SIG-M5 (cell line): ENCODE data around the gene IGSF9.

ENCODE experiments used
- DNase-seq: peaks from one replicate; lab custom pipeline; 2025; lab: John Stamatoyannopoulos, UW

The IGSF9 gene

DNA sequence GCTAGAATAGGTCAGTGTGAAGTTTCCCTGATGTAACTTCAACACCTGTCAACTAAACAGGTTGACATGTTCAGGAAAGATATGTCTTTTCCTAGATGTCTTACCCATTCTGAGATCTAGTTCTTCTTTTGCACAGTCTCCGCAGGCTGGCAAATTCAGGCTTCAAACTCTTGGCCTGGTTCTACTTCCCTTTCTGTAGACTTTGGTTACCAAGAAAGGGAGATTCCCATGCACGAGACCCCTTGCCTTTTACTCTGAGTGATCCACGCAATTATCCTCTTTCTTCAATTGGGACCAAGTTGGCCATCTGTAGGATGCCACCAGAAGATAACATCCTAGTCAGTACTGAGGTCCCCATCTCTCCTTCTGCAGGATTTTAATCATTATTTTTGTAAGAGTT, 47.5 kb downstream of the IGSF9 start:
- DNase-seq = no peak

DNA sequence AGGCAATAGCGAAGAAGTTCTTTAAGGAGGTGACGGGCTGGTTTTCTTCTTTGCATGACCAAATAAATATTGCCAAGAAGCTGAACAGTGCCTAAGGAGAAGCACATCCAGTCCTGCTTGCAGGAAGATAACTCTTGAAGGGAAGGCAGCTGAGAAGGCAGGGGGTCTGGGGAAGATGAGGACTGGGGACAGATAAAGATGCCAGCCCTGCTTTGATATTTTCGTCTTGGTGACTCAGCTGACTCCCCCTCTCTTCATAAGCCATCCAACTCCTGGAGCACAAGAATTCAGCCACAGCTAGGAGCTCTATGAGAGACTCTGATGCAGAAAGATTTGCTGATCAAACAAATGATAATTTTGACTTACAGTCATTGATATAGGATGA, 48.9 kb downstream of the IGSF9 start:
- DNase-seq = no peak

DNA sequence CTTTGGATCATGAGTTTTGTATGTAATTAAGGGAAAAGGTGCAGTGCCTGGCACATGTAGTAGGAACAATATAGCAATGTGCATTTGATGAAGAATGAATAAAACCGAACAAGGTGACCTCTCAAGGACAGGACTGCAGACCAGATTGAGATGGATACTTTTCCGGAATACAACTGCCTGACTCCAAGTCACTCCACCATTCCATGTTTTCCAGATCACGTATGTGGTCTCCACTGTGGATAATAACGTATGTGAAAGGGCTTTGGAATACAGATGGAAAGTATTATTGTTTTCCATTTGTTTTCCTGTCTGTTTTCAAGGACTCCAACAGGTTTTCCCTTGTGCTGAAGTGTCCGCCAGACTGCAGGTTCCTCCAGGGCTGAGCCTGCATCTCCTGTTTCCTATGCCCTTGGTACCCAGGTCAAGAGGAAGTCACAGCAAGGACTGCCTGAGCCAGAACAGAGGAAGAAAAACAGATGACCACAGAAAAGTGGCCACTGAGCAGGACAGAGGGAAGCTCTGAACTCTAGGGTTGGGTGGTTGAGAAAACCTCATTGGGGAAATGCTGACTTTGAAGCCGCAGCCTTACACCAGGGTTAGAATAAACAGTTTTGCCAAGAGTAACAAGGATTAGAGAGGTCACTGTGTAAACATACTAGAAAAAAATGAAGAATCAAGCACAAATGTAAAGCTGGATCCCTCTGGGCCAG, 49.4 kb downstream of the IGSF9 start:
- no peak for DNase-seq

DNA sequence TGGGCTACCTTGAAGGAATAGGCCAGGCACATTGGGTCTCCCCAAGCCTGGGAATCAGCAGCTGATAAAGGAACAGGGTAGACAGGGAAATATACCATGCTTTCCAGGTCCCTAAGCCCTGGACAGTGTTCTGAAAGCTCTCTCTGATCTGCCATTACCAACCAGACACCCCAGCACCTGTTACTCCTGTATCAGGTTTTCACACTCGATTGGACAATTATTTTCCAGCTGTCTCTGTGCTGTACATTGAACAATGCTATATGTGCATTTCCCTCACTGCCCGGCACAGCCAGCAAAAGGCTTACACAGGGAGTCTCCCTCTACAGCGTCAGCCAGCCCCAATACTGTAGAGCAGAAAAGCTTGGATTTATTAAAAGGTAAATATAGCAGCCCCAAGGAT, 50.1 kb downstream of the IGSF9 start:
- DNase-seq = no peak

DNA sequence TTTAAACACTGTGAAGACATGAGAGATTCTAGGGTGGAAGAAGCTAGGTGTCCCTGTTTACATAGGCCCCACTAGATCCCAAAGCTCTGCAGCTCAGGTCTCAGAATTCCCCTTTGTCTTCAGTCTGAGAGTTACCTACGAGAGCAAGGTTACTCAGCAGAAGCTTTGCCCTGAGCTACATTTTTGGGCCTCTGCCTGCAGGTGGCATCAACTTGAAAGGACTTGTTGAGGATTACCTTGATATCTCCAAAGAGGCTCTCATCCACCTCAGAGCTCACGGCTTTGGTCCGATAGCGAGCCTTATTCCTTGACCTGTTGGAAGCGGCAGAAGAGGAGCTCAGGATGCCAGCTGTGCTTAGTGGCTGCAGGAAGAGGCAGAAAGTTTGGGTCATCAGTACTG, 52.5 kb downstream of the IGSF9 start:
- DNase-seq = no peak

DNA sequence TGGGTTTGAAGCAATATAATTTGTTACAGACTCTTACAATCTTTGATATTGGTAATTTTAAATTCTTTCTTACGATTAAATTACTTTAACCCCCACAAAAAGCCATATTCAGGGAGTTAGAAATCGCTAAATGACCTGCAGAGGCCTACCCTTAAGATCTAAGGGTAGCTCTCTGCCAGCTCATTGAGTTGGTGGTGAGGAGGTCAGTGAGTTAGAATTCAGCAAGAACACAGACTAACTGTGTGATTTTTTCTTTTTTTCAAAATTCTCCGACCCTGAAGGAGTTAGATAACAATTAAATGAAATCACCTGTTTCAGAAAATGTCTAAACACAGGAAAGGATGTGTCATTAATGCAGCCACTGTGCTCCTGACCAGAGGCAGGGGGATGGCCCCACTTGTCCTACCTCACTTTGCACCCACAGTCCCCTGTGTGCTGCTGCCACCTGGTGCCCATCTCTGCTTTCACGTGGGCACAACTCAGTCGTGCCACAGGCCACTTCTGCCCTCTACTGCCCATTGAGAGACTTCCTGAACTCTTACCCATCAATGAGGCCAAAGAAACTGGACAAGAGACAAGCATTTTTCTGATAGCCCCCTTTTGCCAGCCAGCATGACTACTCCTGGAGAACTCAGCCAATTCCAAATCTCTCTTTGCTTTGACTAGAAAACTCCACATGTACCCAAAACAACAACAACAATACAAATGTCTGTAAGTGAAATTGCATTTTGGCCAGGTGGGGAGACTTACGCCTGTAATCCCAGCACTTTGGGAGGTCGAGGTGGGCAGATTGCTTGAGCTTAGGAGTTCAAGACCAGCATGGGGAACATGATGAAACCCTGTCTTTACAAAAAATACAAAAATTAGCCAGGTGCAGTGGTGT, 53.9 kb downstream of the IGSF9 start:
- no peak for DNase-seq

DNA sequence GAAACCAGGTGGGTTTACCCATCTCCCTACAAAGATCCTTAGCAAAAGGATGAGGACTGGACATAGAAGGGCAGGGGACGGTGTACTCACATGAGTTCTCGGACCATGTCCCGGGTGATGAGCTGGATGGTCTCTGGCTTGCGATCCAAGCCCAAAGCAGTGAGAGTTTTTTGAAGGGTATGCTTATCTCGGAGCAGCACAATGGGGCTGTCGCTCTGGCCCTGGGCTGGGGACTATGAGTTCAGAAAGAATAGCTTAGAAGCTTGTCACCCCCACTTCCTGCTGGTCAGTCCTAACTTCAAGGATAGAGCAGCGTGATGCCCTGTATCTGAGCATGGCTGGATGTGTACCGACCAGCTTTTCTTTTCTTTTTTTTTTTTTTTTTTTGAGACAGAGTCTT, 55.0 kb downstream of the IGSF9 start:
- no peak for DNase-seq

DNA sequence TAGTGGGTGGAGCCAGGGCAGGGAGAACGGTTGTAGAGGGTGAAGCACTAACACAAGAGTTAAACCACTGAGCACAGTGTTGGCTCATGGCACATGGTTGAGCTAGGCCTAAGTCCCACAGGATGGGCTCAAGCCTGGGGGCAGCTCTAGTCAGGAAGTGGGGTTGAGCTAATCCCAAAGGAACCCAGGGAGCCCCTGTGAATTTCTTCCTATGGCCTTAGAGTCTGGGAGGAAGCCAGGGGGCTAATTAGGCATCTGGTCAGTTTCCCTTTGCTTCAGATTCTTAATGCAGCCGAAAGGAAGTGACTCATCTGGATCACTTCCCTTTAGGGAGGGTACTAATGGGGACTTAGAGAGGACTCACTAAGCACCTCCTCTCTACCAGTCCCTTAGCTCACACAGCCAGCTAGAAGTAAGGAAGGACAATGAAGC, 55.6 kb downstream of the IGSF9 start:
- peak; percentile 48 for DNase-seq

DNA sequence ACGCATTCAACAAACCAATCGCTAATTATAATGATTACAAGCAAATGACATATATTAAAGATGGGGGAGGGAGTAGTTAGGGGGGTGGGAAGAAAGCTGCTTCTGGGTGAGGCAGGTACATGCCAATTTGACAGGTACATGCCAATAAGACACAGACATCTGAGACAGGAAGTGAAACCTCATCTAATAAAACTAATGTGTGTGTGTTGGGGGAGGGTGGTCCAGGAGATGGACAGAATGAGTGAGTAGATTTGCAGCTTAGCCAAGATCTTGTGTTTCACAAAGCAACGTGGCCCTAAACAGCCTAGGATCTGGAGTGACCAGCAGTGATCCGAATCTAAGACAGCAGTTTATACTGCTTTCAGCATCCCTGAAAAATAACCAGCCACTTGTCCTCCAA, 56.2 kb downstream of the IGSF9 start:
- no peak for DNase-seq

DNA sequence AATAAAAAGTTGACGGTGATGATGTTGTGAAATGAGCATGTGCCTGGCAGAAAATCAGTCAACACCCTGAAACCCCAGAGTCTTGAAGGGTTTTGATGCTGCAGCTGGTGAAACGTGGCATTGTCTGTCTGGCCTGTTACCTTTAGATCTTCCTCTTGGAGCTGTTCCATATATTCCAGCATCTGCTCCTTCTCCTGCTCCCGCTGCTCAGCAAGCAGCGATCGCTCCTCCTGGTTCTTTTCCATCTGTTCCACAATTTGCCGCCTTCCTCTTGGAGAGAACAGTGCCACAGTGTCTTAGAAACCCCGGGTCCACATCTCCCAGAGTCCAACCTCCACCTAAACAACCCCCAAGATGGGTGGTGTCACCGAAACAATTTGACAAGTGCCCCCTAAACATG, 61.1 kb downstream of the IGSF9 start:
- no peak for DNase-seq

DNA sequence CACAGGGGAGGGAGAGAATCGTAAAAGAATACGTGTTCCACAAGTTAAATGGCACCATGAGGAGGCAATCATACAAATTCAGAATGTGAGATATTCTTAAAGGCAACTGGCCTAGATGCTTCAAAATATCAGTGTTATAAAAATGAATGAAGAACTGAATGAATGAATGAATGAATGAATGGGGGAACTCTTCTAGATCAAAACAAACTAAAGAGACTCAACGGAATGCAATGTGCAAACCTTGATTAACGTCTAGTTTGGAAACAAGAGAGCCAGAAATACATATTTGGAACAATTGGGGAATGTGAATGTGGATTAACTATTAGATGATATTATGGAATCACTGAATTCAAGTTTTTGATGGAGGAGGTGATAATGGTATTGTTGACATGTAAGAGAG, 62.3 kb downstream of the IGSF9 start:
- no peak for DNase-seq

DNA sequence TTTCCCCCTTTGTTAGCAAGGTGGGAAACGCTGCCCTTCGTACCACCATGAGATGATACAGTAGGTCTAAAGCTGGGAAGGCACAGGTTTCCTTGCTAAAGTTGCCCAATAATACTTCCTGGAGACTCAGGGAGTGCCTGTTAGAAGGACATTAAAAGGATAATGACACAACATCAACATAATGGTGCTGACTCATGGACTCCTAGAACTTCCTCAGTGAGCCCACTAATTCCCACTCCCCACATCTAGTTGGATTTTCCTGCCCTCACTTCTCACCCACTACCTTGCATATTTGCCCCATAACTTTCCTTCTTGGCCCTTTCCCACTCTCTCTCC, 62.9 kb downstream of the IGSF9 start:
- no peak for DNase-seq

DNA sequence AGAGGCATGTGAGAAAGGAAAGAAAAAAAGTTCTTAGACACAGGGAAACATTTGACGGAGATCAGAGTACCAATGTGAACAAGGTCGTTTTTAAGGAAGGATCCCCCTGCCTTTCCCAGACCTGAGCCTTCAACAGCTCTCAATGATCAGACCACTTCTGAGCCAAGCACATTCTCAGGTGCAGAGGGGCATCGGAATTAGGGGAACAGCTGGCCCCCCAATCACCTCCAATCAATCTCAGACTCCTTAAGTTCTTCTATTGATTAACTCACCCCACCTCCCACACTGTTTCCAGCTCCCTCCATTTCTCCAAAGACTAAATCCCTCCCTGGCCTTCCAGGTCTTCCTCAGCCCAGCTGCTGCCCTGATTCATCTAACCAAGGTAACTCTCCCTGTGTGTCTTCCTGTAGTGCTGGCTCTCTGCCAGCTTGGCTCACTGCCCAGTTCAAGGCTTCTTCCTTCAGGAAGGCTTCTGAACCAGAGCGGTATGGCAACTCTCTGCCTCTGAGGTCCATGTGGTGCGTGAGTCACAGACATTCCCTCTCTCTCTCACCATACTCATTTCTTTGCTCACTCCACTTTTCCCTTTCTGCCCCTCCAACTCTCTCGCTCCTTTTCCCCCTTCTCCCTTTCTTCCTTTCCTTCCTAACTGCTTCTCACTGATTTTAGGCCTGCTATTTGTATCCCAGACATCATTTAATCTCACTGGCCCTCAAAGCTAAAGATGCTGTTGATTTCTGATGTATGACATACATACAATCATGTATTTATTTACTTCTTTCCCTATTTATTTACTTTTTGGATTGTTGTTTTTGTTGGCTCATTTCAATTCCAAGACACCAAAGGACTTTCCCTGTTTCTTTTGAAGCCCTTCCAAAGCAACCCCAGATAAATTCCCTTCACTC, 63.5 kb downstream of the IGSF9 start:
- DNase-seq = no peak

DNA sequence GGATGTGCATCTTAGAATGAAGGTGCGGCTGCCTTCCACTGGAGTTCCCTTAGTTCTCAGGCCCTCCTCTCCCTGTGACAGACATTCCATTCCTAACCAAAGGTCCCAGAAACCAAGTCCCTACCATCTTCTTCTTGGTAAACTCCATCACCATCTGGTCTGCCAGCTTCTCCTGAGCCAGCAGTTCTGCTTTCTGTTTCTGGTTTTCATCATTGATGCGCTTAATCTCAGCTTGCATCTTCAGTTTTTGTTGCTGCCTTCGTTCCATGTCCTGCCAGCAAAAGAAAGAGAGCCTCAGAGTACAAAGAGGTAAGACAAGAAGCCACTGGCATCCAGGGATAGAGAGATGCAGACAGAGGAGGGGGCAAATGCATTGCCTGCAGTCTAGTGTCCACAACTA, 65.0 kb downstream of the IGSF9 start:
- DNase-seq = no peak

DNA sequence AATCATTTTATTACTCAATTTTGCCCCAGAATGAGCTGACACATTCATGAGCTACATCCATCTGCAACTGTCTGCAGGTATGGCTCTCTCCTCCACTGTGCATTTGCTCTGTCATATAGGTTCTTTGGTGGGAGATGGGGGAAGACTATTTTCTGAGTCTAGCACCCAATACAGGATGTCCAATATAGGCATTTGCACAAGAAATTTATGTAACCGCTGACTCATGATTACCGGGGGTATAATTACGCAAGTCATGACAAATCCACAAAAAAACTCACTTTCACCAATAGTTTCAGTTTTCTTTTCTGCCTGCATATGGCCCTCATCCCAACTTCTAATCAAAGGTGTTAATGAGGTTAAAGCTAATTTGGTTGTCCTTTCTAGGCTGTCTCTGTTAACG, 65.4 kb downstream of the IGSF9 start:
- peak; percentile 90 for DNase-seq

DNA sequence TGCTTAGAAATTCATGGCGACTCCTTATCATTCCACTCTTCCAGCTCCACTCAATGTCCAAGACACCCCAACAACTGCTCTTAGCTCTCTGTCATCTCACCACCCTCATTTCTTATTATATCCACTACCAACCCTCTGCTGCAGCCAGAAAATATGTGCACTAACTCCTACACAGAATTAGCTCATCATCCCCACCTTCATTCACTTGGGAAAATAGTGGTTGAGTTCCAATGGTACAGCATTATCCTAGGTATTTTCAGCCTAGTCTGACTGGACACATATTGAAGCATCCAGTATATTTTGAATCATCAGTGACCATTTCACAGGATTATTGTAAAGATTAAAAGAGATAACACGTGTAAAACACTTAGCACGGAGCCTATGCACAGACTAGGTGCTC, 66.3 kb downstream of the IGSF9 start:
- no peak for DNase-seq

DNA sequence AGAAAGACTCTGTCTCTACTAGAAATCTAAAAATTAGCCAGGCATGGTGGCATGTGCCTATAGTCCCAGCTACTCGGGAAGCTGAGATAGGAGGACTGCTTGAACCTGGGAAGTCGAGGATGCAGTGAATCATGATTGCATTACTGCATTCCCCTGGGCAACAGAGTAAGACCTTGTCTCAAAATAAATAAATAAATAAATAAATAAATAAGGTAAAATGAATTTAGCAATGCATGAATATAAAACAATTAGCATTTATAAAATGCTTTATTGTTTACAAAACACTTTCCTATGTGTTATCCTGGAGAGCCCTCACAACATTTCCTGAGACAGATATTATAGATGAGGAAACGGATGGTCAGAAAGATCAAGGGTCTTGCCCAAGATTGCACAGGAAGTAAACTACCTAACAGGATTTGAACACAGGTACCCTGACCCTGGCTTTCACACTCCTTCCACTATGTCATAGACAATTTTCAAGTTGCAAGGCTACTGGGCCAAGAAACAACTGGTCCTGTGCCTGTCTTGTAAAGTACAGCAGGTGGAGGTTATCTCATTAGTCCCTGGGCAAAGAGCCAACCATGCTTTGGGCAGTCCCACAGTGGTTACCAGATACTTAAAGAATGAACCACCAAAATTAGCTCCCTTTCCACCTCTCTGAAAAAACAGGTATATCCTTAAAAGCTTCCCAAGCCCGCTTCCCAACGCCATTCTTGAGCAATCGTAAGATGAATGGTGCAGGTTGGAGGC, 67.5 kb downstream of the IGSF9 start:
- DNase-seq = no peak
